HG03354 (cell line): ENCODE data around the gene MATN3.

Source experiments
- ATAC-seq: cut with Tn5 transposase; IDR thresholded peaks from one replicate; pipeline ENCODE4 v1.9.1; 2021; ENCODE audit warnings: mild to moderate bottlenecking; ENCODE audit not compliant: unreplicated experiment, poor library complexity, severe bottlenecking

Gene MATN3

DNA sequence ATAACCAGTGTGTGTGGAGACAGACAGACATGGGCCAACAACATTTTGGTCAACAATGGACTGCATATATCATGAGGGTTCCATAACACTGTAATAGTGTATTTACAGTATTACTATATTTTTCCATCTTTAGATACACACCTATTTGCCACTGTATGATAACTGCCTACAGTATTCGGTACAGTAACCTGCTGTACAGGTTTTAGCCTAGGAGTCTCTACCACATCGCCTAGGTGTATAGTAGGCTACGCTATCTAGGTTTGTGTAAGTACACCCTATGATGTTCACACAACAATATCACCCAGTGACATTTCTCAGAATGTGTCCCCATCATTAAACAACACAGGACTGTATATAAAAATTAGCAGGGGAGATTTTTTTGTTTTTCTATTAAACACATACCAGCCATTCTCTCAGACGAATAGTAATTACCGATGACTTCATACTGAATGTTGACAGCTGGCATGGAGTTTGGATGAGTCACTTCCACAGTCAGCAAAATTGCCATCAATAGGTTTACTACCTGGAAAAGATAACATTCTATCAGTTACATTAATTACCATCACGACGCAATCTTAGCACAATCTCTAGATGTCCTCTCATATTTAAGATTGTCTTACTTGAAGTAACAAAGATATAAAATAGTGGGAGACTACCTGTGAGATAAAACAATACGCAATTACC, 28.2 kb upstream of the MATN3 start:
- no peak for ATAC-seq

- no peak for ATAC-seq
These were observed 25.2 kb upstream of the MATN3 start for GRCh38 chr2:20037660-20038059.

- peak; percentile 61 for ATAC-seq
These were observed 23.6 kb upstream of the MATN3 start for GRCh38 chr2:20035955-20036666.

- ATAC-seq = no peak
These were observed 22.4 kb upstream of the MATN3 start for GRCh38 chr2:20034821-20035220.

GRCh38 chr2:20034218-20034617, 21.8 kb upstream of the MATN3 start:
- no peak for ATAC-seq

DNA sequence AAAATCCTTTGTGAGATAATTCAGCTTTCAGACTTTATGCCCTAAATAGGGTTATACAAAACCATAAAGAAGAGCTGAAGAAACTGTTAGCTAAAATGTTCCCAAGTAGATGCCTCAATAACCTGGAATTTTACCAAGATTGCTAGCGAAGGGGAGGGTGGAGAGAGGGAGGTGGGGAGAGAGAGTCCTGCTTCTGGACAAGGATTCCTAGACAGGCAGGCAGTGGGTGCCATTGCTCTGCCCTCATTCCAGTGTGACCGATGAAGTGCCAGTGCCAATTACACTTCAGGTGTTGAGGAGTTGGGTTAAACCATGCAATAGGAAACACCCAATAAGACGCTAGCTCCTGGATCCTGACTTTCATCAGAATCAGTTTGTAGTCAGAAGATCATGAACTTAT, 20.9 kb upstream of the MATN3 start:
- no peak for ATAC-seq

- ATAC-seq = no peak
These were observed 17.8 kb upstream of the MATN3 start for GRCh38 chr2:20030224-20030623.

DNA sequence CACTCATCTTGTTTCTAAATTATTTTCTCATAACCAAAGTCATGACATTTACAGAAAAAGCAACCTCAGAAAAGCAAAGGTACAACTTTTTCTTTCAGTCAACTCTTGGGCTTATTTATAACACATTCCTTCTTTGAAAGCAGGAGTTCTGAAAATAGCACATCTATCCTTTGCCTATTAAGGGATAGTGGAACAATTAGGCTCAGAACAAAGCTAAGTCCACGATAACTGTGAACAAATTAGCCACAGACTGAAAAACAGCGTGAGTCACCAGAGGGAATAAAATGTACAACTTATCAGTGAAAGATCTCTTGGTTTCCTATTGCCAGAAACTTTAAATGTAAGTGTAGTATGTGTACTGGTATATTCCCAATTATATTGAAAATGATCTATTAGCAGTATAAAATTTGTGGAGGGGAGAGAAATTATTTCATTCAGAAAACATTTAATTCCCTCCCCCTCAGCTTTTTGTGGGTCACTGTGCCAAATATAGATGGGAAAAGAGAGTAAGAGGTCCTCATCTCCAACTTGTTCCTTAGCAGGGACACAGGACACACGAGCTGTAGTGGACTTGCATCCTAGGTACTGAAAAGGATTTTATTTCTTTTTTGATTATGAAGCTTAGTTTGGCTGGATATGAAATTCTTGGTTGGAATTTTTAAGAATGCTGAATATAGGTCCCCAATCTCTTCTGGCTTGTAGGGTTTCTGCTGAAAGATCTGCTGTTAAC, 15.4 kb upstream of the MATN3 start:
- ATAC-seq = no peak

DNA sequence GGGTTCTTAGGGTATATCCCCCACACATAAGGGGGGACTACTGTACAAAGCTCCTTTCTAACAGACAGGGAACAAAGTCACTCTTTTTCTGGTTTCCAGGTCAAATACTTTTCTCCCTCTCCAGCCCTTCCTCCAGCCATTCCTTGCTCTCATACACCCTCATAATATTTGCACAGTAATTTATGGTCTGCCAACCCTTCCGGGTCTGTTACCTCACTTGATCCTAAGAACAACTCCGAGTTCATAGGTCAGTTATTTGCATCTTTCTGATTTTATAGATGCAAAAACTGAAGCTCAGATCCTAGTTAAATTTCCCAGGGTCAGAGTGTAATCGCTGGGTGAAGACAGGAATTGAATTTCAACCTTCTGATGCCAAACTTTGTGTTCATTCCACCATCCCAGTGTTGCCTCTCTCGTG, 14.8 kb upstream of the MATN3 start:
- ATAC-seq = no peak

DNA sequence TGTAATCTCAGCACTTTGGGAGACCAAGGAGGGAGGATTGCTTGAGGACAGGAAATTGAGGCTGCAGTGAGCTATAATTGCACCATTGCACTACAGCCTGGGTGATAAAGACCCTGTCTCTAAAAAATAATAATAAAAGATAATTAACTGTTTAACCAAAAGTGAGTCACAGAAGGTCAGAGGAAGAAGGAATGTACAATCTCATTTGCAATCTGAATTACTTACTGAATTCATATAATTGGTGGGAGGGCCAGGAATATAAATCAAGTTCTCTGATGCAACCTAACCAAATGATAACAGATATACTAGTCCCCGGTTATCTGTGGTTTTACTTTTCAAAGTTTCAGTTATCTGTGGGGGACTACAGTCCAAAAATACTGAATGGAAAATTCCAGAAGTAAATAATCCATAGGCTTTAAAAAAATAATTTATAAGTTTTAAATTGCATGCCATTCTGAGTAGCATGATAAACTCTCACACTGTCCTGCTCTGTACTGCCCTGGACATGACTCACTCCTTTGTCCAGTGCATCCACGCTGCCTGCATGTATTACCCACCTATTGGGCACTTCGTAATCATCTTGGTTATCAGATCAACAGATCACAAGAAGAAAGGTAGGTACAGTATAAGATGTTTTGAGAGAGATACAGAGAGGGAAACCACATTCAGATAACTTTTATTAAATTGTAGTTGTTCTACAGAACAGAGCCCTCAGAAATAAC, 12.8 kb upstream of the MATN3 start:
- ATAC-seq = no peak

GRCh38 chr2:20023688-20024087, 11.2 kb upstream of the MATN3 start:
- ATAC-seq = no peak

DNA sequence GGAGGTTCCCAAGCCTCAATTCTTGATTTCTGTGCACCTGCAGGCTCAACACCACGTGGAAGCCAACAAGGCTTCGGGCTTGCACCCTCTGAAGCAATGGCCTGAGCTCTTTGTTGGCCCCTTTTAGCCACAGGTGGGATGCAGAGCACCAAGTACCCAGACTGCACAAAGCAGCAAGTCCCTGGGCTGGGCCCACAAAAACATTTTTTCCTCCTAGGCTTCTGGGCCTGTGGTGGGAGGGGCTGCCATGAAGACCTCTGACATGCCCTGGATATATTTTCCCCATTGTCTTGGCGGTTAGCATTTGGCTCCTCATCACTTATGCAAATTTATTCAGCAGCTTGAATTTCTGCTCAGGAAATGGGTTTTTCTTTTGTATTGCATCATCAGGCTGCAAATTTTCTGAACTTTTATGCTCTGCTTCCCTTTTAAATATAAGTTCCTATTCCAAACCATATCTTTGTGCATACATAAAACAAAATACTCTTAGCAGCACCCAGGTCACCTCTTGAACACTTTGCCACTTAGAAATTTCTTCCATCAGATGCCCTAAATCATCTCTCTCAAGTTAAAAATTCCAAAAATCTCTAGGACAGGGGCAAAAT, 9.0 kb upstream of the MATN3 start:
- no peak for ATAC-seq

GRCh38 chr2:20019747-20020146, 7.3 kb upstream of the MATN3 start:
- ATAC-seq = no peak

GRCh38 chr2:20018601-20019152, 6.2 kb upstream of the MATN3 start:
- no peak for ATAC-seq

DNA sequence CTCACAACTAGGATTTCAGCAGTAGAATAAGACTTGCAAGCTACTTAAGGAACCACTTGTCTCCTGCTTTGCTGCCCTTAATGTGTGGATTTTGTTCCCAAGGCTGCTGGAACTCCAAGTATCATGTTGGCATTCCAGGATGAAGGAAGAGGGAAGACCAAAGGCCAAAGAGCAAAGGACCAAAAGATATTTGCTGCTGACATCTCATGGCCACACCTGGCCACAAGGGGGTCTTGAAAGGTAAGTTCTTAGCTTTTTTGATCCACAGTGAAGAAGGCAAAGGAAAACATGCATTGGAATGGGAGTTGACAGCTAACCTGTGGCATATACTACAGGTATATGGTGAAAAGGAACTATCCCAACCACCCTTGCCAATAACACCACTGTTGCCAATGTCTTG, 3.9 kb upstream of the MATN3 start:
- ATAC-seq = no peak

GRCh38 chr2:20015482-20016083, 3.1 kb upstream of the MATN3 start:
- peak; percentile 55 for ATAC-seq

DNA sequence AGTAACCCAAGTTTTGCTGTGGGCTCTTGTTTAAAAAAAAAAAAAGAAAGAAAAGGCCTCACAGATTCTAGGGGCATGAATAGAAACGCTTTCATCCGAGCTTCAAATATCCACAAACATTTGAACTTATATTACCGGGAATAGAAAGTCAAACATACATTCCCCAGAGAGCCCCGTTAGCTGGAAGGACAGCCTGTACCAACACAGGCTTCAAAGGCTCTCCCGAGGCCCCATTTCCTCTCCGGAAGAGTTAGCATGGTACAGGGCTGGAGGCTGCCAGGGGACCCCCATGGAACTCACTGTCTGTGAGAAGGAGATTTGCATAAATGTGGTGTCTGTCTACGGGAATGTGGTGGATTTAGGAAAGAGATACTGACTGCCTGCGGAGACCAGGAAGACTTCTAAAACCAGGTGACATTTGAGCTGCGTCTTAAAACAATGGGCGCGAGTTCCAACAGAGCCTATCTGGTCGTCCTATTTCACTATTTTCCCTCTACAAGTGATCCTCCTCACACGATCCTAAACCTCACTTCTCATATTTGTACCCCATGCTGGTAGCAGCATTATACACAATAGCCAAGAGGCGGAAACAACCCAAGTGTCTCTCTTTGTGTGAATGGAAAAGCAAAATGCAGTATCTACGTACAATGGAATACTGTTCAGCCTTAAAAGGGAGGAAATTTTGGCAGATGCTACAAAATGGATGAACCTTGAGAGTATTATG, 820 bp upstream of the MATN3 start:
- no peak for ATAC-seq

GRCh38 chr2:20012032-20012281, 511 bp downstream of the MATN3 start:
- no peak for ATAC-seq
